Gastrocnemius medialis (tissue), 4 donors: ENCODE measurements around the gene TMEM186. TPM values are rescaled to one million over a fixed set of nuclear protein-coding genes. Genes with fewer than 3 reads are reported as not detected.

Experiments used
- ATAC-seq, 2 donors: fragments of 150-250 bp; one replicate each; pipeline ENCODE4 v1.9.1; 2016
- DNase-seq, 2 donors: peaks; one replicate each; pipeline ENCODE4 v3.0.0-alpha.2; 2019
- H3K27ac ChIP-seq, 4 donors: fragments of 200-600 bp; sonication (generic); 1 replicate in 1 of 4; 2 replicates in 3 of 4; pipeline ENCODE4 v1.5.1; 2016 to 2018; ENCODE audit warnings: mild to moderate bottlenecking in 2 of 4, moderate library complexity in 1 of 4
- H3K27me3 ChIP-seq, 3 donors: fragments of 200-600 bp; sonication (generic) in 2 of 3; 1 replicate in 1 of 3; 2 replicates in 2 of 3; pipeline versions ENCODE4 v1.5.1 to v1.6.0; 2016 to 2019; ENCODE audit warnings: mild to moderate bottlenecking in 1 of 3, moderate library complexity in 1 of 3
- H3K36me3 ChIP-seq, 2 donors: fragments of 200-600 bp; sonication (generic) in 1 of 2; one replicate each; pipeline ENCODE4 v1.5.1; 2017 to 2018
- H3K4me1 ChIP-seq, 2 donors: fragments of 200-600 bp; sonication (generic) in 1 of 2; one replicate each; pipeline ENCODE4 v1.5.1; 2016 to 2017; ENCODE audit warnings: mild to moderate bottlenecking in 2 of 2
- H3K4me3 ChIP-seq, 4 donors: fragments of 200-600 bp; sonication (generic) in 3 of 4; 1 replicate in 1 of 4; 2 replicates in 3 of 4; pipeline ENCODE4 v1.5.1; 2016 to 2019; ENCODE audit warnings: mild to moderate bottlenecking in 2 of 4
- H3K9me3 ChIP-seq, 3 donors: fragments of 200-600 bp; sonication (generic) in 2 of 3; 1 replicate in 1 of 3; 2 replicates in 2 of 3; pipeline ENCODE4 v1.5.1; 2016 to 2019
- CTCF ChIP-seq, 5 experiments: fragments of 450-650 bp in 3 of 5; fragments of 200-600 bp in 2 of 5; sonication (generic) in 2 of 5; IDR thresholded peaks in 4 of 5; conservative IDR thresholded peaks in 1 of 5; 1 replicate in 4 of 5; 2 replicates in 1 of 5; pipeline ENCODE4 v1.5.1; 2016 to 2019; ENCODE audit warnings: antibody characterized with exemption in 5 of 5, mild to moderate bottlenecking in 3 of 5, moderate library complexity in 3 of 5
- POLR2A ChIP-seq, 2 donors: fragments of 450-650 bp; IDR thresholded peaks; one replicate each; pipeline ENCODE4 v1.6.1; 2017; ENCODE audit warnings: antibody characterized with exemption in 2 of 2, mild to moderate bottlenecking in 2 of 2, moderate library complexity in 2 of 2
- in situ Hi-C, 4 donors: fragments of 200-750 bp; cut with MboI; loops; one replicate each; pipeline versions ENCODE4 v1.15.0 to v1.8.0; 2017; ENCODE audit warnings: low sequenced_read_pairs in 4 of 4
- intact Hi-C: fragments of 100-400 bp; cut with DNase I; formaldehyde crosslinking; loops from one replicate; pipeline ENCODE4 v1.15.1; 2023; ENCODE audit warnings: low total_unique reads
- total RNA-seq, 4 donors: library from RNA; depleted of rRNA; stranded (reverse); fragments of >200 nt; gene quantifications; one replicate each; pipeline versions ENCODE4 v1.1.0 to v1.2.3, GENCODE V29; 2016

TMEM186 gene
- total RNA-seq, 4 donors from 2014 or later = 10.2 to 16.9 (median 11.9) TPM

GRCh38 chr16:8782673-8783072 is 14.8 kb downstream of the TMEM186 start:
- Histone ChIP-seq H3K27me3 (no peaks in the 10 kb centered on the region), H3K4me1 (no peaks in the 10 kb centered on the region), H3K36me3 (no peaks in the 10 kb centered on the region), H3K9me3 (no peaks in the 10 kb centered on the region), H3K4me3 (no peak overlapping the region), H3K27ac (no peak overlapping the region)
- no peak for TF ChIP-seq POLR2A (IDR thresholded peaks at IDR 0.05)
- no peak for TF ChIP-seq CTCF (IDR thresholded peaks at IDR 0.05 in 4 of 5, conservative IDR thresholded peaks at IDR 0.05 in 1 of 5)
- ATAC-seq (no peak), DNase-seq (no peak)
- in situ Hi-C loops = no loop called here
- intact Hi-C loops = no loop called here

- no peak for TF ChIP-seq POLR2A (IDR thresholded peaks at IDR 0.05)
- no peak for TF ChIP-seq CTCF (IDR thresholded peaks at IDR 0.05 in 4 of 5, conservative IDR thresholded peaks at IDR 0.05 in 1 of 5)
- no peak for ATAC-seq
- no peak overlapping the region for H3K27ac ChIP-seq
- no peaks in the 10 kb centered on the region for H3K27me3 ChIP-seq
- no peaks in the 10 kb centered on the region for H3K36me3 ChIP-seq
- no peak for DNase-seq
- intact Hi-C loops (no loop called here), in situ Hi-C loops (no loop called here)
- no peak overlapping the region for H3K4me3 ChIP-seq
- H3K4me1 ChIP-seq = no peaks in the 10 kb centered on the region
- H3K9me3 ChIP-seq = no peaks in the 10 kb centered on the region
These were observed 15.6 kb downstream of the TMEM186 start for GRCh38 chr16:8781797-8782196.

DNA sequence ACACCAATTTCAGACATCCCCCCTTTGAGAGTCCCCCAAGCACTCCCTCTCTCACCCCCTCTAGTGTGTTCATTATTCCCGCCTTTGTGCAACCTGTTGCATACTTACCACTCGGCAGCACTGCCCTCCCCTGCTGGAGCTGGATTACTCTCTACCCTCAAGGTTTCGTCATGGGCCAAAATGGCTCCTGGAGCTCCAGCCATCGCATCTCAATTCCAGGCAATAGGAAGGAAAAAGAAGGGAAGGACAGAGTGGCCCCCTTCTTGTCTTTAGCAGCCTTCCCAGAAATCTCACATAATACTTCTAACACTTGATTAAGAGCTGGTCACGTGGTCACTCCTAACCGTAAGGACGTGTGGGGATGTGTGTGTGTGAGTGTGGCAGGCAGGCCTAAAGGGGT is 20.2 kb downstream of the TMEM186 start:
- TF ChIP-seq CTCF (IDR thresholded peaks at IDR 0.05 in 4 of 5, conservative IDR thresholded peaks at IDR 0.05 in 1 of 5) (no peak), POLR2A (IDR thresholded peaks at IDR 0.05) (no peak)
- no peak for ATAC-seq
- Histone ChIP-seq H3K4me3 (no peak overlapping the region), H3K27me3 (no peaks in the 10 kb centered on the region), H3K36me3 (no peaks in the 10 kb centered on the region), H3K27ac (no peak overlapping the region), H3K9me3 (no peaks in the 10 kb centered on the region), H3K4me1 (no peaks in the 10 kb centered on the region)
- intact Hi-C loops = no loop called here
- DNase-seq = no peak
- in situ Hi-C loops = no loop called here

- no peak for ATAC-seq
- in situ Hi-C loops = no loop called here
- H3K36me3 ChIP-seq = no peaks in the 10 kb centered on the region
- H3K27ac ChIP-seq = no peak overlapping the region
- H3K9me3 ChIP-seq = no peaks in the 10 kb centered on the region
- TF ChIP-seq POLR2A (IDR thresholded peaks at IDR 0.05) = no peak
- no peak for TF ChIP-seq CTCF (IDR thresholded peaks at IDR 0.05 in 4 of 5, conservative IDR thresholded peaks at IDR 0.05 in 1 of 5)
- DNase-seq = no peak
- H3K4me3 ChIP-seq = no peak overlapping the region
- no peaks in the 10 kb centered on the region for H3K4me1 ChIP-seq
- no peaks in the 10 kb centered on the region for H3K27me3 ChIP-seq
- intact Hi-C loops = no loop called here
These were observed 21.3 kb downstream of the TMEM186 start for GRCh38 chr16:8776129-8776584.

DNA sequence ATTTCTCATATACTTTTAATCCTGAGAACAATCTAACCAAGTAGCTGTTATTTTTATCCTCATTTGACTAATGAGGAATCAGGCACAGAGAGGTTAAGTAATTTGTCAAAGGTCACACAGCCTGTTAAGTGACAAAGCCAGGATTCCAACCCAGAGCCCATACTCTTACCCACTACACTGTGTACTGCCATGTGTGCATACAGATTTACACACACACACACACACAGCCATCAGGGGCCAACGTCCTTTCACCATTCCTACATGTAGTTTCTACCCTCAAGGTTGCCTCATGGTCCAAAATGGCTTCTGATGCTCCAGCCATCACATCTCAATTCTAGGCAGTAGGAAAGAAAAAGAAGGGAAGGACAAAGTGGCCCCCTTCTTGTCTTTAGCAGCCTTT is 22.1 kb downstream of the TMEM186 start:
- no peak for ATAC-seq
- H3K9me3 ChIP-seq = no peaks in the 10 kb centered on the region
- intact Hi-C loops = no loop called here
- H3K36me3 ChIP-seq = no peaks in the 10 kb centered on the region
- in situ Hi-C loops = no loop called here
- no peak overlapping the region for H3K4me3 ChIP-seq
- TF ChIP-seq CTCF (IDR thresholded peaks at IDR 0.05 in 4 of 5, conservative IDR thresholded peaks at IDR 0.05 in 1 of 5) (no peak), POLR2A (IDR thresholded peaks at IDR 0.05) (no peak)
- no peaks in the 10 kb centered on the region for H3K4me1 ChIP-seq
- H3K27me3 ChIP-seq = no peaks in the 10 kb centered on the region
- H3K27ac ChIP-seq = no peak overlapping the region
- no peak for DNase-seq
